Measurements from ENCODE around the gene GPR139. TPM values are rescaled to one million over a fixed set of nuclear protein-coding genes. Genes with fewer than 3 reads are reported as not detected.

Gene GPR139
- total RNA-seq, 6 experiments from 2014 or later: not detected

GRCh38 chr16:20072874-20073202, 852 bp downstream of the GPR139 start:
- Mint-ChIP-seq H3K27ac (no peak overlapping the region), H3K4me1 (ENCODE audit: low read depth) (no peaks in the 10 kb centered on the region), H3K36me3 (ENCODE audit: low read depth) (no peaks in the 10 kb centered on the region)

GRCh38 chr16:20072146-20072873, 1.4 kb downstream of the GPR139 start:
- H3K27ac Mint-ChIP-seq: no peak overlapping the region
- H3K4me1 Mint-ChIP-seq (ENCODE audit: low read depth): no peaks in the 10 kb centered on the region
- peaks cover 67% of the 10 kb centered on the region for H3K9me3 Mint-ChIP-seq
- no peak for TF ChIP-seq CTCF (IDR thresholded peaks at IDR 0.05)
- H3K27me3 Mint-ChIP-seq (ENCODE audit: insufficient read depth): peaks cover 8% of the 10 kb centered on the region
- no peak for DNase-seq
- H3K4me3 Mint-ChIP-seq: no peak overlapping the region
- H3K36me3 Mint-ChIP-seq (ENCODE audit: low read depth): no peaks in the 10 kb centered on the region

More at GRCh38 chr16:20072874-20073202, 852 bp downstream of the GPR139 start:
- Mint-ChIP-seq H3K27me3 (ENCODE audit: insufficient read depth) (peaks cover 8% of the 10 kb centered on the region), H3K4me3 (no peak overlapping the region), H3K9me3 (peaks cover 62% of the 10 kb centered on the region)
- no peak for TF ChIP-seq CTCF (IDR thresholded peaks at IDR 0.05)
- DNase-seq: no peak

- Mint-ChIP-seq H3K27ac (no peak overlapping the region), H3K4me3 (no peak overlapping the region), H3K9me3 (peaks cover 68% of the 10 kb centered on the region), H3K36me3 (ENCODE audit: low read depth) (peaks cover 6% of the 10 kb centered on the region; the same call in 1 of the 2 replicates), H3K27me3 (ENCODE audit: insufficient read depth) (no peaks in the 10 kb centered on the region), H3K4me1 (ENCODE audit: low read depth) (no peaks in the 10 kb centered on the region)
- no peak for TF ChIP-seq CTCF (IDR thresholded peaks at IDR 0.05)
- no peak for DNase-seq
These were observed 8.8 kb downstream of the GPR139 start for GRCh38 chr16:20064931-20065330.

- Mint-ChIP-seq H3K4me1 (ENCODE audit: low read depth) (no peaks in the 10 kb centered on the region), H3K36me3 (ENCODE audit: low read depth) (peaks cover 6% of the 10 kb centered on the region; the same call in 1 of the 2 replicates), H3K27ac (no peak overlapping the region), H3K27me3 (ENCODE audit: insufficient read depth) (no peaks in the 10 kb centered on the region), H3K9me3 (peaks cover 68% of the 10 kb centered on the region), H3K4me3 (no peak overlapping the region)
- DNase-seq: no peak
- no peak for TF ChIP-seq CTCF (IDR thresholded peaks at IDR 0.05)
These were observed 9.2 kb downstream of the GPR139 start for GRCh38 chr16:20064520-20064919.

- Mint-ChIP-seq H3K4me3 (no peak overlapping the region), H3K27ac (no peak overlapping the region), H3K36me3 (ENCODE audit: low read depth) (peaks cover 6% of the 10 kb centered on the region), H3K9me3 (peaks cover 69% of the 10 kb centered on the region), H3K27me3 (ENCODE audit: insufficient read depth) (no peaks in the 10 kb centered on the region; the same call in 1 of the 2 replicates), H3K4me1 (ENCODE audit: low read depth) (no peaks in the 10 kb centered on the region)
- TF ChIP-seq CTCF (IDR thresholded peaks at IDR 0.05): no peak
- no peak for DNase-seq
These were observed 12.6 kb downstream of the GPR139 start for GRCh38 chr16:20061132-20061531.
